BJ (cell line): ENCODE data around the gene GPR152. TPM values are rescaled to one million over a fixed set of nuclear protein-coding genes. Genes with fewer than 3 reads are reported as not detected.

ENCODE experiments used
- CTCF ChIA-PET: fragments of 350-600 bp; formaldehyde crosslinking; extraction: SDS; loops from one replicate; lab custom pipeline; 2021; ENCODE audit warnings: antibody characterized with exemption, inconsistent platforms; lab: Yijun Ruan, JAX
- POLR2A ChIA-PET: fragments of 300-600 bp; sonication (Branson Sonifier 250); formaldehyde crosslinking; extraction: SDS; loops from one replicate; lab custom pipeline; 2021; ENCODE audit warnings: antibody characterized with exemption; lab: Charles Lee
- DNase-seq: peaks from one replicate; pipeline ENCODE4 v3.0.0-alpha.2; 2011; ENCODE audit warnings: low read depth
- H3K27me3 ChIP-seq: 2 replicates; pipeline ENCODE4 v1.6.0; 2011; ENCODE audit warnings: low read length; ENCODE audit not compliant: control insufficient read depth, insufficient read depth
- H3K36me3 ChIP-seq: 2 replicates; pipeline ENCODE4 v1.5.1; 2011; ENCODE audit warnings: low read length; ENCODE audit not compliant: control insufficient read depth, insufficient read depth
- H3K4me3 ChIP-seq: 2 replicates; pipeline ENCODE4 v1.5.1; 2011; ENCODE audit warnings: low read depth, mild to moderate bottlenecking, control low read depth, low read length
- CTCF ChIP-seq: IDR thresholded peaks from 2 replicates; pipeline ENCODE4 v1.5.1; 2011; ENCODE audit warnings: low read depth, mild to moderate bottlenecking, control low read depth, inconsistent platforms, low read length, moderate library complexity; ENCODE audit not compliant: insufficient read depth
- polyA plus RNA-seq: library from polyadenylated mRNA; depleted of rRNA; stranded (reverse); fragments of >200 nt; gene quantifications from 2 replicates; pipeline ENCODE4 v1.2.3, GENCODE V29; 2011

GPR152 gene
- polyA plus RNA-seq, 1 experiment: not detected

- CTCF ChIA-PET: no interaction called here
- DNase-seq: no peak
- POLR2A ChIA-PET: no interaction called here
- Histone ChIP-seq H3K36me3 (no peaks in the 10 kb centered on the region), H3K4me3 (no peak overlapping the region), H3K27me3 (no peaks in the 10 kb centered on the region)
- TF ChIP-seq CTCF: no peak
These were observed 29.6 kb downstream of the GPR152 start for GRCh38 chr11:67422891-67423290.

- peak overlapping the region; percentile 41 for H3K4me3 ChIP-seq
- H3K36me3 ChIP-seq: no peaks in the 10 kb centered on the region
- no peak for TF ChIP-seq CTCF
- CTCF ChIA-PET: interaction anchor here (0.6 to 3.1 kb wide), 4 partner anchors 14 to 209 kb away, joined by 3 to 9 read pairs (median 4); partner anchors contain the start of gene PPP1CA
- no peak for DNase-seq
- H3K27me3 ChIP-seq: no peaks in the 10 kb centered on the region
- POLR2A ChIA-PET: interaction anchor here (0.6 kb wide), 1 partner anchor 160 kb away, joined by 6 read pairs; no protein-coding TSS in a partner anchor
These were observed 31.0 kb downstream of the GPR152 start for GRCh38 chr11:67421430-67422031.

GRCh38 chr11:67420646-67421429, 31.7 kb downstream of the GPR152 start:
- CTCF ChIA-PET: interaction anchor here (0.6 to 3.1 kb wide), 4 partner anchors 13 to 209 kb away, joined by 3 to 9 read pairs (median 4); partner anchors contain the start of gene PPP1CA
- H3K36me3 ChIP-seq: no peaks in the 10 kb centered on the region
- no peak for TF ChIP-seq CTCF
- H3K27me3 ChIP-seq: no peaks in the 10 kb centered on the region
- no peak for DNase-seq
- H3K4me3 ChIP-seq: peak overlapping the region; percentile 41
- POLR2A ChIA-PET: no interaction called here

- no peak for TF ChIP-seq CTCF
- ChIA-PET POLR2A (no interaction called here), CTCF (interaction anchor here (1.4 to 3.1 kb wide), 3 partner anchors 13 to 38 kb away, joined by 4 to 9 read pairs (median 5); partner anchors contain the start of gene PPP1CA)
- no peaks in the 10 kb centered on the region for H3K27me3 ChIP-seq
- H3K36me3 ChIP-seq: no peaks in the 10 kb centered on the region
- no peak for DNase-seq
- peak overlapping the region; percentile 41 for H3K4me3 ChIP-seq
These were observed 32.3 kb downstream of the GPR152 start for GRCh38 chr11:67420147-67420645.

- no peak for TF ChIP-seq CTCF
- Histone ChIP-seq H3K4me3 (no peak overlapping the region), H3K36me3 (no peaks in the 10 kb centered on the region), H3K27me3 (peaks cover 3% of the 10 kb centered on the region)
- POLR2A ChIA-PET: no interaction called here
- CTCF ChIA-PET: interaction anchor here (1.4 to 3.1 kb wide), 3 partner anchors 12 to 37 kb away, joined by 4 to 9 read pairs (median 5); partner anchors contain the start of gene PPP1CA
- no peak for DNase-seq
These were observed 33.0 kb downstream of the GPR152 start for GRCh38 chr11:67419325-67420049.
